Measurements from ENCODE around the gene FGF9.

- TF ChIP-seq CTCF (conservative IDR thresholded peaks at IDR 0.05; ENCODE audit: low read length): no peak
- no peak for TF ChIP-seq EZH2phosphoT487 (IDR thresholded peaks at IDR 0.05; ENCODE audit: borderline replicate concordance, low read depth, low read length)
These were observed 9.6 kb upstream of the FGF9 start for GRCh38 chr13:21661097-21661909.

Measured in OCI-LY7 (cell line).